Activated CD4-positive, CD25-positive, alpha-beta regulatory T cell treated with anti-CD3 and anti-CD28 coated beads, Interleukin-2, amount 50 U/mL, for 16 hours (primary cell): Measurements from ENCODE around the gene PDE4B.

Source experiments
- DNase-seq: peaks from one replicate; pipeline ENCODE4 v3.0.0-alpha.2; 2020; ENCODE audit warnings: low read depth, low spot score

Gene PDE4B

GRCh38 chr1:66240491-66241484 is 448.1 kb downstream of the PDE4B start:
- DNase-seq = no peak

GRCh38 chr1:66242646-66243547 is 450.2 kb downstream of the PDE4B start:
- DNase-seq = peak; percentile 56

- DNase-seq = no peak
Measured at GRCh38 chr1:66243548-66244130, 450.9 kb downstream of the PDE4B start.

GRCh38 chr1:66244429-66244828 is 451.7 kb downstream of the PDE4B start:
- DNase-seq = no peak

- no peak for DNase-seq
Measured at GRCh38 chr1:66245691-66246090, 453.0 kb downstream of the PDE4B start.

GRCh38 chr1:66246351-66247269 is 453.9 kb downstream of the PDE4B start:
- DNase-seq = no peak

- no peak for DNase-seq
Measured at GRCh38 chr1:66247415-66248208, 454.9 kb downstream of the PDE4B start.

GRCh38 chr1:66248257-66248656 is 455.6 kb downstream of the PDE4B start:
- no peak for DNase-seq

- DNase-seq = no peak
Measured at GRCh38 chr1:66248746-66249145, 456.1 kb downstream of the PDE4B start.

GRCh38 chr1:66250075-66250474 is 457.4 kb downstream of the PDE4B start:
- DNase-seq = no peak

- no peak for DNase-seq
Measured at GRCh38 chr1:66250478-66250877, 457.8 kb downstream of the PDE4B start.

GRCh38 chr1:66251546-66251945 is 458.9 kb downstream of the PDE4B start:
- no peak for DNase-seq

- no peak for DNase-seq
Measured at GRCh38 chr1:66253330-66253921, 460.7 kb downstream of the PDE4B start.

- DNase-seq = no peak
Measured at GRCh38 chr1:66254785-66255184, 462.1 kb downstream of the PDE4B start.

- no peak for DNase-seq
Measured at GRCh38 chr1:66256629-66257572, 464.2 kb downstream of the PDE4B start.

- no peak for DNase-seq
Measured at GRCh38 chr1:66258404-66259105, 465.9 kb downstream of the PDE4B start.

- DNase-seq = no peak
Measured at GRCh38 chr1:66261364-66261763, 468.7 kb downstream of the PDE4B start.
